A549 (cell line): ENCODE measurements around the gene EFHC1. TPM values are rescaled to one million over a fixed set of nuclear protein-coding genes. Genes with fewer than 3 reads are reported as not detected.

Source experiments
- ATAC-seq, 2 experiments: fragments of 200-7000 bp in 1 of 2; fragments of >200 bp in 1 of 2; cut with Nextera tagmentation in 1 of 2; cut with Tn5 transposase in 1 of 2; 3 replicates each; pipeline versions ENCODE4 v1.8.0 to v1.9.1; 2018 to 2020; ENCODE audit warnings: mild to moderate bottlenecking in 1 of 2, moderate library complexity in 1 of 2
- CTCF ChIA-PET: fragments of 300-600 bp; sonication (Branson Sonifier 250); formaldehyde crosslinking; extraction: SDS; loops from one replicate; lab custom pipeline; 2021; ENCODE audit warnings: antibody characterized with exemption, inconsistent platforms; lab: Yijun Ruan, JAX
- POLR2A ChIA-PET: fragments of 350-600 bp; formaldehyde crosslinking; extraction: SDS; loops from one replicate; lab custom pipeline; 2021; ENCODE audit warnings: antibody characterized with exemption, inconsistent platforms; lab: Yijun Ruan, JAX
- DNase-seq, 2 experiments: peaks; one replicate each; pipeline versions ENCODE4 v3.0.0 to v3.0.0-alpha.2; 2011 to 2016; ENCODE audit warnings: low read depth in 1 of 2, low spot score in 1 of 2
- FAIRE-seq: peaks from 2 replicates; lab custom pipeline; 2011; peaks lifted over from hg19 to GRCh38; lab: Jason Lieb, UNC
- H3K27ac ChIP-seq, 2 experiments: fragments of >200 bp; sonication (Bioruptor Twin); formaldehyde crosslinking; 3 replicates each; pipeline ENCODE4 v1.5.1; 2016 to 2017
- H3K4me1 ChIP-seq: fragments of >200 bp; sonication (Bioruptor Twin); formaldehyde crosslinking; 3 replicates; pipeline ENCODE4 v1.6.1; 2016
- H3K4me2 ChIP-seq: fragments of >200 bp; sonication (Bioruptor Twin); formaldehyde crosslinking; 3 replicates; pipeline ENCODE4 v1.6.1; 2016
- H3K4me3 ChIP-seq: fragments of >200 bp; sonication (Bioruptor Twin); formaldehyde crosslinking; 3 replicates; pipeline ENCODE4 v1.5.1; 2016
- H3K9me3 ChIP-seq: fragments of >200 bp; sonication (Bioruptor Twin); formaldehyde crosslinking; 3 replicates; pipeline ENCODE4 v1.6.1; 2016
- ATOH8 ChIP-seq: fragments of 250-450 bp; sonication (Bioruptor Pico); IDR thresholded peaks from 2 replicates; pipeline ENCODE4 v1.5.0; 2020; ENCODE audit warnings: low read depth, mild to moderate bottlenecking, moderate library complexity
- CHD2 ChIP-seq: fragments of 150-350 bp; IDR thresholded peaks from 2 replicates; pipeline ENCODE4 v1.6.1; 2014; ENCODE audit warnings: low read length; ENCODE audit not compliant: partially characterized antibody
- CHD4 ChIP-seq: fragments of 200-600 bp; sonication (generic); IDR thresholded peaks from 2 replicates; pipeline ENCODE4 v1.6.1; 2016; ENCODE audit warnings: antibody characterized with exemption, mild to moderate bottlenecking, borderline replicate concordance
- CTCF ChIP-seq: fragments of >200 bp; sonication (Bioruptor Twin); formaldehyde crosslinking; IDR thresholded peaks from 3 replicates; pipeline ENCODE4 v1.5.1; 2016
- EHF ChIP-seq: fragments of 250-450 bp; sonication (Bioruptor Pico); IDR thresholded peaks from 2 replicates; pipeline ENCODE4 v1.5.0; 2020; ENCODE audit warnings: mild to moderate bottlenecking
- FOSB ChIP-seq: fragments of 250-450 bp; sonication (Bioruptor Pico); IDR thresholded peaks from 2 replicates; pipeline ENCODE4 v1.5.0; 2020; ENCODE audit warnings: mild to moderate bottlenecking, moderate library complexity
- FOSL2 ChIP-seq, 2 experiments: fragments of 450-650 bp in 1 of 2; fragments of >200 bp in 1 of 2; sonication (Bioruptor Twin) in 1 of 2; formaldehyde crosslinking; IDR thresholded peaks; 2 replicates each; pipeline versions ENCODE4 v1.5.0 to v1.6.1; 2016 to 2020; ENCODE audit warnings: mild to moderate bottlenecking in 1 of 2, moderate library complexity in 1 of 2
- HEYL ChIP-seq: fragments of 250-450 bp; sonication (Bioruptor Pico); IDR thresholded peaks from 2 replicates; pipeline ENCODE4 v1.8.0; 2021; ENCODE audit warnings: mild to moderate bottlenecking, moderate library complexity
- JUNB ChIP-seq: fragments of >200 bp; sonication (Bioruptor Twin); formaldehyde crosslinking; IDR thresholded peaks from 2 replicates; pipeline ENCODE4 v1.6.1; 2016
- KDM5A ChIP-seq: fragments of 200-600 bp; sonication (generic); IDR thresholded peaks from 2 replicates; pipeline ENCODE4 v1.6.1; 2016; ENCODE audit warnings: antibody characterized with exemption, mild to moderate bottlenecking
- MAFK ChIP-seq: fragments of 450-650 bp; IDR thresholded peaks from 2 replicates; pipeline ENCODE4 v1.6.1; 2014; ENCODE audit not compliant: partially characterized antibody
- MAZ ChIP-seq: fragments of 150-350 bp; IDR thresholded peaks from 2 replicates; pipeline ENCODE4 v1.6.1; 2014; ENCODE audit warnings: antibody characterized with exemption, low read depth, low read length, borderline replicate concordance
- NFE2L2 ChIP-seq: fragments of 150-350 bp; conservative IDR thresholded peaks from 2 replicates; pipeline ENCODE4 v1.6.1; 2014; ENCODE audit warnings: low read length
- NPAS2 ChIP-seq: fragments of 250-450 bp; sonication (Bioruptor Pico); IDR thresholded peaks from 2 replicates; pipeline ENCODE4 v1.8.0; 2022; ENCODE audit warnings: mild to moderate bottlenecking, moderate library complexity, borderline replicate concordance
- NR3C1 ChIP-seq: fragments of >200 bp; sonication (Bioruptor Twin); formaldehyde crosslinking; IDR thresholded peaks from 3 replicates; pipeline ENCODE4 v1.6.1; 2017
- PHF8 ChIP-seq: fragments of 200-600 bp; sonication (generic); IDR thresholded peaks from 2 replicates; pipeline ENCODE4 v1.6.1; 2016; ENCODE audit warnings: low read depth, mild to moderate bottlenecking, antibody characterized with exemption, moderate library complexity, borderline replicate concordance
- POLR2A ChIP-seq: IDR thresholded peaks from 2 replicates; pipeline ENCODE4 v1.6.1; 2012; ENCODE audit warnings: mild to moderate bottlenecking, low read length
- POLR2AphosphoS2 ChIP-seq: conservative IDR thresholded peaks from 2 replicates; pipeline ENCODE4 v1.6.1; 2012; ENCODE audit warnings: low read length, improper control_type of control experiment, inconsistent platforms
- RARB ChIP-seq: fragments of 250-450 bp; sonication (Bioruptor Pico); IDR thresholded peaks from 2 replicates; pipeline ENCODE4 v1.8.0; 2021; ENCODE audit warnings: mild to moderate bottlenecking, moderate library complexity
- RFX5 ChIP-seq: fragments of 450-650 bp; IDR thresholded peaks from 2 replicates; pipeline ENCODE4 v1.7.1; 2014; ENCODE audit warnings: antibody characterized with exemption, mild to moderate bottlenecking, moderate library complexity
- SMC3 ChIP-seq: fragments of >200 bp; sonication (Bioruptor Twin); formaldehyde crosslinking; IDR thresholded peaks from 3 replicates; pipeline ENCODE4 v1.6.1; 2018; ENCODE audit warnings: inconsistent platforms
- TP53 ChIP-seq: fragments of 250-450 bp; sonication (Bioruptor Pico); IDR thresholded peaks from 2 replicates; pipeline ENCODE4 v1.5.0; 2021; ENCODE audit warnings: mild to moderate bottlenecking, moderate library complexity
- ZNF302 ChIP-seq: fragments of 250-450 bp; sonication (Bioruptor Pico); IDR thresholded peaks from 2 replicates; pipeline ENCODE4 v1.9.0; 2021; ENCODE audit warnings: inconsistent platforms, mild to moderate bottlenecking, moderate library complexity
- whole genome bisulfite sequencing: methylation state at CpG from one replicate; pipeline ENCODE4 v1.1.6; 2017; ENCODE audit errors: missing lambda C conversion rate; 5-methylcytosine and 5-hydroxymethylcytosine counted together
- polyA plus RNA-seq, 4 experiments: library from polyadenylated mRNA; depleted of rRNA in 3 of 4; stranded (reverse); fragments of >200 nt; fragmentation: RNase III in 1 of 4; extraction: RNeasy Plus Mini Kit Qiagen cat#74134 plus additional on column Dnase treatment in 1 of 4; gene quantifications; 2 replicates in 3 of 4; 3 replicates in 1 of 4; pipeline ENCODE4 v1.2.3, GENCODE V29; 2011 to 2017
- TF ChIP-seq, protein P1 (sequence below): IDR thresholded peaks from 2 replicates; pipeline ENCODE4 v1.6.1; 2012
- TF ChIP-seq, protein P2 (sequence below): fragments of 450-650 bp; IDR thresholded peaks from 2 replicates; pipeline ENCODE4 v1.6.1; 2014; ENCODE audit warnings: antibody characterized with exemption
- TF ChIP-seq, protein P3 (sequence below): fragments of >200 bp; sonication (Bioruptor Twin); formaldehyde crosslinking; IDR thresholded peaks from 2 replicates; pipeline ENCODE4 v1.6.1; 2016

The EFHC1 gene
- polyA plus RNA-seq, 2 of the 4 experiments (the other 2 are of a cell fraction): 14.0 to 46.7 TPM

DNA sequence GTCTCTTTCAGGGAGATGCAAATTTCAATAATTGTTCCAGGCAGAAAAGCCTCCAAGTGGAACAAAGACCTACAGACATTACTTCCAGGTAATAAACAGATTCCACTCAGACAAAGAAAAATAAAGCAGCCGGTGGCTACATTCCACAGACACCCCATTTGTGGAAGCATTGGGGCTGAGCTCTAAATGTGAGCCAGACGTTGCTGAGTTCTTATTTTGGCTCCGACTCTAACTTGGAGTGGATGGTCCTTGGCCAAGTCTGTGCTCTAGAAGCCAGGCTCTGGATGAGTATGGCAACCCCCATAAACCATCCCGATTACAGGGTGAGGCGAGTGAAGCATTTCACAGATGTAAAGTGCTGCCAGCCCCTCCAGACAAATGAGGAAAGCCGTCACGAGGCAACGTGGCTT, 150.2 kb downstream of the EFHC1 start:
- FAIRE-seq (no peak), DNase-seq (no peak), ATAC-seq (no peak)
- H3K9me3 ChIP-seq: no peaks in the 10 kb centered on the region
- no peak for TF ChIP-seq TP53 (CRISPR knock-in tag)
- no peak for TF ChIP-seq JUNB
- no peak for TF ChIP-seq MAZ
- TF ChIP-seq KDM5A: no peak
- no peak for TF ChIP-seq EHF (CRISPR knock-in tag)
- no peak for TF ChIP-seq PHF8
- TF ChIP-seq NR3C1: no peak
- TF ChIP-seq RFX5: no peak
- H3K4me2 ChIP-seq: no peak overlapping the region
- H3K27ac ChIP-seq: no peak overlapping the region
- CTCF ChIA-PET: interaction anchor here (1.0 to 1.3 kb wide), 2 partner anchors 27 to 67 kb away, joined by 3 read pairs; no protein-coding TSS in a partner anchor
- no peak overlapping the region for H3K4me3 ChIP-seq
- WGBS: 91% methylated on average over 8 of the region's 8 CpGs
- peaks cover 60% of the 10 kb centered on the region for H3K4me1 ChIP-seq
- POLR2A ChIA-PET: interaction anchor here (0.7 kb wide), 1 partner anchor 1513 kb away, joined by 3 read pairs; no protein-coding TSS in a partner anchor

- Histone ChIP-seq H3K9me3 (no peaks in the 10 kb centered on the region), H3K27ac (no peak overlapping the region), H3K4me1 (peaks cover 59% of the 10 kb centered on the region), H3K4me3 (no peak overlapping the region), H3K4me2 (no peak overlapping the region)
- 94% methylated on average over 10 of the region's 10 CpGs for WGBS
- CTCF ChIA-PET: interaction anchor here (0.5 to 0.6 kb wide), 2 partner anchors 19 to 92 kb away, joined by 3 read pairs; no protein-coding TSS in a partner anchor
- TF ChIP-seq, protein P1, sequence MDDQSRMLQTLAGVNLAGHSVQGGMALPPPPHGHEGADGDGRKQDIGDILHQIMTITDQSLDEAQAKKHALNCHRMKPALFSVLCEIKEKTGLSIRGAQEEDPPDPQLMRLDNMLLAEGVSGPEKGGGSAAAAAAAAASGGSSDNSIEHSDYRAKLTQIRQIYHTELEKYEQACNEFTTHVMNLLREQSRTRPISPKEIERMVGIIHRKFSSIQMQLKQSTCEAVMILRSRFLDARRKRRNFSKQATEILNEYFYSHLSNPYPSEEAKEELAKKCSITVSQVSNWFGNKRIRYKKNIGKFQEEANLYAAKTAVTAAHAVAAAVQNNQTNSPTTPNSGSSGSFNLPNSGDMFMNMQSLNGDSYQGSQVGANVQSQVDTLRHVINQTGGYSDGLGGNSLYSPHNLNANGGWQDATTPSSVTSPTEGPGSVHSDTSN: no peak
- TF ChIP-seq ATOH8 (CRISPR knock-in tag) (no peak), ZNF302 (no peak), CTCF (no peak), POLR2A (no peak), HEYL (CRISPR knock-in tag) (no peak), MAFK (no peak), FOSB (CRISPR knock-in tag) (no peak)
- FAIRE-seq (no peak), ATAC-seq (no peak), DNase-seq (no peak)
- POLR2A ChIA-PET: interaction anchor here (0.7 kb wide), 1 partner anchor 1512 kb away, joined by 3 read pairs; no protein-coding TSS in a partner anchor
These were observed 151.1 kb downstream of the EFHC1 start for GRCh38 chr6:52571099-52571755.

GRCh38 chr6:52572536-52572935, 152.4 kb downstream of the EFHC1 start:
- ATAC-seq (no peak), FAIRE-seq (no peak), DNase-seq (no peak)
- H3K4me2 ChIP-seq: peak overlapping the region; percentile 97; the same call in 2 of the 3 replicates
- H3K4me1 ChIP-seq: peaks cover 46% of the 10 kb centered on the region
- WGBS: 91% methylated on average over 4 of the region's 4 CpGs
- ChIA-PET CTCF (no interaction called here), POLR2A (no interaction called here)
- H3K27ac ChIP-seq: peak overlapping the region; percentile 42 to 70; a peak in 1 of 6 replicates
- no peak overlapping the region for H3K4me3 ChIP-seq
- H3K9me3 ChIP-seq: no peaks in the 10 kb centered on the region
- TF ChIP-seq ZNF302: no peak
- TF ChIP-seq, protein P2, sequence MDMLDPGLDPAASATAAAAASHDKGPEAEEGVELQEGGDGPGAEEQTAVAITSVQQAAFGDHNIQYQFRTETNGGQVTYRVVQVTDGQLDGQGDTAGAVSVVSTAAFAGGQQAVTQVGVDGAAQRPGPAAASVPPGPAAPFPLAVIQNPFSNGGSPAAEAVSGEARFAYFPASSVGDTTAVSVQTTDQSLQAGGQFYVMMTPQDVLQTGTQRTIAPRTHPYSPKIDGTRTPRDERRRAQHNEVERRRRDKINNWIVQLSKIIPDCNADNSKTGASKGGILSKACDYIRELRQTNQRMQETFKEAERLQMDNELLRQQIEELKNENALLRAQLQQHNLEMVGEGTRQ: no peak
- no peak for TF ChIP-seq SMC3
- no peak for TF ChIP-seq JUNB
- TF ChIP-seq POLR2AphosphoS2: no peak
- TF ChIP-seq ATOH8 (CRISPR knock-in tag): no peak
- TF ChIP-seq, protein P3, sequence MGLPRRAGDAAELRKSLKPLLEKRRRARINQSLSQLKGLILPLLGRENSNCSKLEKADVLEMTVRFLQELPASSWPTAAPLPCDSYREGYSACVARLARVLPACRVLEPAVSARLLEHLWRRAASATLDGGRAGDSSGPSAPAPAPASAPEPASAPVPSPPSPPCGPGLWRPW: no peak
- TF ChIP-seq TP53 (CRISPR knock-in tag): no peak
- no peak for TF ChIP-seq POLR2A
- no peak for TF ChIP-seq RARB (CRISPR knock-in tag)
- no peak for TF ChIP-seq NPAS2 (CRISPR knock-in tag)
- TF ChIP-seq FOSL2 (IDR thresholded peaks at IDR 0.05): no peak
- TF ChIP-seq FOSL2 (CRISPR knock-in tag; IDR thresholded peaks at IDR 0.05): no peak
- TF ChIP-seq MAFK: no peak
- no peak for TF ChIP-seq CHD4
- no peak for TF ChIP-seq NFE2L2
- TF ChIP-seq CHD2: no peak
